CD4-positive, alpha-beta T cell treated with Interferon alpha-2 for 1 hour (primary cell): ENCODE measurements around the gene ZBTB7B.

Source experiments
- DNase-seq, 2 donors: peaks; one replicate each; pipeline ENCODE4 v3.0.0-alpha.2; 2020 to 2022

The ZBTB7B gene

DNA sequence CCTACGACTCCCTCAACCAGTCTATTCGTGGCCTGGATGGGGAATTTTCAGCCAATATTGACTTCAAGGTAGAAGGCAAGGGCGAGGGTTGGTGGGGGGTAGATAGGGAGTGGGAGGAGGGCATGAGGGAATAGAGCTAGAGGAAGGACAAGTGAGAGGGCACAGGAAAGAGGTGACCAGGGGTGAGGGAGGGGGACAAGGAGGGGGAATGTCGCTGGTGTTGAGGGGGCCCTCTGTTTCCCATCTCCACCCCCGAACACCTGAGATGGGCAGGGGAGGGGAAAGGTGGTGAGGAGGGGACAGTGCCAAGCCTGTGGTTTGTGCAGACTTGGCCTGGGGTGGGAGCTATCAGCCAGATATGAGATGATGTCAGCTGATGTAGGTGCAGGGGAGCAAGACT is 40.2 kb downstream of the ZBTB7B start:
- no peak for DNase-seq

DNA sequence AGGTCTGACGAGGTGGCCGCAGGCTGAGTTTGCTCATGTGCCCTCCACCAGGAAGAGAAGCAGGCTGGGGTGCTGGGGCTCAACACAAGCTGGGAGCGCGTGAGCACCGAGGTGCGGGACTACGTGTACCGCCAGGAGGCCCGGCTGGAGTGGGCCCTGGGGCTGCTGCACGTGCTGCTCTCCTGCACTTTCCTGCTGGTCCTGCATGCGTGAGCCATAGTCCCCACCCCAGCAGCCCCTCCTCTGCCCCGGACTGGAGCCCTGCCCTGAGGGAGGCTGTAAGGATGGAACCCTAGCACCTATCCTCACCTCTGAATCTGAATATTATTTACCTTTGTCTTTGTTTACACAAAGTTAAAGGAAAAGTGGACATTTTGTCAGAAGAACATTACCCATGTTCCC is 40.7 kb downstream of the ZBTB7B start:
- no peak for DNase-seq

DNA sequence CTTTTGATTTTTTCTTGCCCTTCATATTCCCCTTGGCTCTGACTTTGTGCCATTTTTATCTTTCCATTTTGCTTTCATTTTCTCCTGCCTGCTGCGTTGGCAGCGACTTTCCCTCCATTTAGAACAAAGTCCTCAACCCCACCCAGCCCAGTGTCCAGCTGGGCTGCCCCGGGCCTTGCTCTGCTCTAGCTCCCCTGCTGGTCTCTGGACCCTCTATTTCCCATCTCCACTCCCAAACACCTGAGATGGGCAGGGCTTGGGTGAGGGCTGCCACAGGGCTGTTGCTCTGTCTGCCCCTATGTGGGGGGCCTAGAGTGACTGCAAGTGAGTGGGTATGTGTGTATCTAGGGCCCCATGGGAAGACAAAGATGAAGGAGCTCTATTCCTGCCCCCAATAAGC is 41.2 kb downstream of the ZBTB7B start:
- no peak for DNase-seq

DNA sequence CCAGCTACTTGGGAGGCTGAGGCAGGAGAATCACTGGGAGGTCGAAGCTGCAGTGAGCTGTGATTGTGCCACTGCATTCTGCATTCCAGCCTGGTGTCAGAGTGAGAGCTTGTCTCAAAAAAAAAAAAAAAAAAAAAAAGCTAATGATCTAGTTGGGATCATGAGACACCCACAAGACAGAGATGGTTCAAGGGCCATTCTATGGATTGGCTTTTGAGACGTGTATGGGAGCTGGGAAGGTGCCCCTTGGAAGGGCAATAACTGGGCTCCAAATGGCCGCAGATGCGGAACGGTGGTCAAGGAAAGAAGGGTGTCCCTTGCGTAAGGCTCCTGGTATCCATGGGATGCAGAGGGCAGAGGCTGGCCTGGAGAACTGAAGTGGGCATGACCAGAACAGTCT is 41.8 kb downstream of the ZBTB7B start:
- DNase-seq: no peak

DNA sequence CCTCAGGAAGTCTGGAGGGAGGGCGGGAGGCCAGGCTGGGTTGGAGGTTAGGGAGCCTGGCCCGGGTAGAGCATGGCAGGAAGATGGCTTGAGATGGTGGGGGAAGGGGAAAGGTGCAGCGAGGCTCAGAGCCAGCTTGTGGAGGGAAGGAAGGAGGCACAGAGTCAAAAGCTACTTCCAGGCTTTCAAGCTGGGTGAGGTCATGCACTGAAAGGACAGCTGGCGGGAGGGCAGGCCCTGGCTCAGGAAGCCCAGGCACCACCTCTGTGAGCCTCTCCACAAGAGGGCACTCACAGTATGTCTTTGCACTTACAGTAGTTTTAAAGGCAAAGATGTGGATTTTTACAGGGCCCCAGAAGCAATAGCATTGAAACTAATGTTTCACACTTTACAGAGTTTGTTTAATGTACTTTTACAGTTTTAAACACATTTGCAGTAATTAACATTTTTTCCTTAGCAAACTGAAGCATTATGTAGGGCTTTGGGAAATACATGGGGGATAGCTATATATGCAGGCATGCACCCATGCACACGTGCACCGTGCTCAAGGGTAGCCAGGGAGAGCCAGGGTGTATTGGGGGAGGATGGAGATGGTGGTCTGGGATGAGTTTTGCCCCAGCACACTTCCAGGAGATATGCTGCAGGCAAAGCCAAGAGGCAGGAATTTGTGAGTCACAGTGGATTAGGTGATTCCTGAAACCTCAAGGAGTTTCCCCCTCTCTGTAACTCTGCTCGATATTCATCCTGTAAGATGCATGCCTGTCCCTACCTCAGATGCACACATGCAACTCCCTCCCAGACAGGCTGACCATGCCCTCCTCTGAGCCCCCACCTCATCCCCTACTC is 42.4 kb downstream of the ZBTB7B start:
- DNase-seq: peak; percentile 76 to 79

DNA sequence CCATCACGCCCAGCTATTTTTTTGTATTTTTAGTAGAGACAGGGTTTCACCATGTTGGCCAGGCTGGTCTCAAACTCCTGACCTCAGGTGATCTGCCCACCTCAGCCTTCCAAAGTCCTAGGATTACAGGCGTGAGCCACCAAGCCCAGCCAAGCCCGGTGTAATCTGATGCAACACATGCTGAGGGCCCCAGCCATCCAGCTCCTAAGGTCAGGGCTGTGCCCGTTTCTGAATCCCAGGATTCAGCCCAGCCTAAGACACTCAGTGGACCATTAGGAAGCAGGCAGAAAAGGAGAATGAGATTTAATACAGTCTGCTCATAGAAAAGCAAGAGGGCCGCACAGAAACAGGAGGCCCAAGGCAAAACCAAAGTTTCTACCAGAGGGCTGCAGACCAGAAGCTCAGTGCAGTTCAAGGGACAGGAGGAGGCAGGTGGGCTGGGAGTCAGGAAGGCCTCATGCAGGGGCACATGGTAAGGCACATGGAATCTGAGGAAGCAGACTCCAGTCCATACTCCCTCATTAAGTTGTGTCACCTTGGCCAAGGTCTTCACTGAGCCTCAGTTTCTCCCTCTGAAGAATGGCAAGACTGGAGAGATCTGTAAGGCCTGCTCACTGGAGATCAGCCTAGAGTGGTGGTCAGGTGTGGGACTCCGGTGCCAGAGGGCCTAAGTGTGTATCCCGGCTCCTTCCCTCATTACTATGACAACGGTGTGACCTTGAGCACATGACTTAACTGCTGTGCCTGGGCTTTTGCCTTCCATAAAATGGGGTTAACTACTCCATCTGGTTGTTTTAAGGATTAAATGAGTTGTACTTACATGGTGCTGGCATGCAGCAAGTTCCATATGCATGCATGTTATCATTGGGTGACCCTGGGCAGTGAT is 46.1 kb downstream of the ZBTB7B start:
- no peak for DNase-seq

DNA sequence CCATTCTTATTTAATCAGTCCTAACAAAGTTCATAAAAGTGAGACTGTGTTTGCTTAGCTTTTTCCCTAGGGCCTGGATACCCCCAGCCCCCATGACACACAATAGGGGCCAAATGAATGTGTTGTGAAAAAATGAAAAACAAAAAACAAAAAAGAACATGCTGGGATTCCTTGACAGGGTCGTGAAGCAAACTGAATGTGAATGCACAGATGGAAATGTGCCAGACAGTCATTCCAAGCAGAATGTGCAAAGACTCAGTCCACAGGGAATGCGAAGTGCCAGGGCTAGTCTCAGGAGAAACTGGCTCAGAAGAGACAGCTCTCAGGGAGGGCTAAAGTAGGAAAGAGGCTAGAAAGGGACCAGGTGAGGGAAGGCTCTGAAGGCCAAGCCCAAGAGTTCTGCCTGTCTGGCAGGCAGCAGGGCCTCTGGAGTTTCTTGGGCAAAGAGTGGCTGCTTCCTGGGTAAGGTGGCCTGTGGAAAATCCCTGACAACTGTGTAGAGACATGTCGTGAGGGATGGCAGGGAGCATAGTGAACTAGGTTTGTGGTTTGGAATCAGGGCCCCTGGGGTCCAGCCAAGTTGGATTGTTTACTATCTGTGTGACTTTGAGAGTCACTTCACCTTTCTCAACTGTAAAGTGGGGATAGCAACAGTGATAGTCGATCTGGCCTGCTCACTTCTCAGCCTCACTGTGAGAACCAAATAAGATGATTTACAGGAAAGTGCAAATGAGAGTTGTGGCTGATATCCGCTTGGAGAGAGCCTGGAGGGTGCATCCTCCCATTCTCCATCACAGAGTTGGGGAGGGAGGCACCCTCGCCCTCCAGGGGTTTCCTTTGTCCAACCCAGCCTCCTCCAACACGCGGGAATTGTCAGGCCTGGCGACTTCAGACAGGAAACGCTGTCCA is 47.3 kb downstream of the ZBTB7B start:
- DNase-seq: no peak

DNA sequence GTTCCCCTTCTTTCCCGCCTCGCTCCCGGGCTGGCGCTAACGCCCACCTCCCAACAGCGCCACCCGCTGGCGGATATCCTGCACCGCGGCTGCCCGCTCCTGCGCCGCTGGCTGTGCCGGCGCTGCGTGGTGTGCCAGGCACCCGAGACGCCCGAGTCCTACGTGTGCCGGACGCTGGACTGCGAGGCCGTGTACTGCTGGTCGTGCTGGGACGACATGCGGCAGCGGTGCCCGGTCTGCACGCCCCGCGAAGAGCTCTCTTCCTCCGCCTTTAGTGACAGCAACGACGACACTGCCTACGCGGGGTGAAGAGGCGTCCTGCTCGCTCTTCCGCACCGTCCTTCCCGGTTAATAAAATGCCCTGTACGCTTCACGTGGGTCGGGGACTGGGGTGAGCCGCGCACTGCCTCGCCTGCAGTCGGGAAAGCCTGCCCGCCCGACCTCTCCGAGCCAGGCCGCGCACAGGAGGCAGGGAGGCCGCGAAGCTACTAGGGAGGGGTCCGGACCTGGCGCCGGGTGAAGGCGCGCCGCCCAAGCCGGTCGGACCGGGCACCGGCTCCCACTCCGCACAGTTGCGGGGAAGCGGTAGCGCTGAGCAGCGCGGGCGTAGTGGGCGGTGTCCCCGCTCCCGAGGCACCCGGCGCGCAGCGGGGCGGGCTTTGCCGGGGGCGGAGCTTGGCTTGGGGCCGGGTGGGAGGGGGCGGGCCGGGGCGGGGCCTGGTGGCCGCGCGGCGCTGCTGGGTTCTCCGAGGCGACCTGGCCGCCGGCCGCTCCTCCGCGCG is 48.1 kb downstream of the ZBTB7B start, which contains the start of gene ADAM15:
TSS of gene ADAM15 (plus strand) at position 757 of the 782 bp plus-strand sequence. CDS start 71 bp downstream, outside the sequence.
- peak; percentile 78 to 88 for DNase-seq

DNA sequence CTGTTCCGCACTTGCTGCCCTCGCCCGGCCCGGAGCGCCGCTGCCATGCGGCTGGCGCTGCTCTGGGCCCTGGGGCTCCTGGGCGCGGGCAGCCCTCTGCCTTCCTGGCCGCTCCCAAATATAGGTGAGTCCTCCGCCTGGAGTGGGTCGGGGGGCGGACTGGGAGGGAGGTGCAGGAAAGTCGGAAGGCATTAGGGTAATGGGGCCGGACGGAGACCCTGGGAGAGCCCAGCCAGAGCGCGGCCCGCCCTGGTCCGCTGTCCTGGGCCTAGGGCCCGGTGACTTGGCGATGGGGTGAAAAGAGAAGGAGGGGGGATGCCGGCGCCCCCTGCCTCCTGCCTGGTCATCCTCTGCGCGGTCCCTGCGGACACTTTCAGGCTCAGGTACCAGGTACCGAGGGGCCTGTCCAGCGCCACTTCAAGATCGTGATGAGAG is 48.8 kb downstream of the ZBTB7B start:
- DNase-seq: no peak

DNA sequence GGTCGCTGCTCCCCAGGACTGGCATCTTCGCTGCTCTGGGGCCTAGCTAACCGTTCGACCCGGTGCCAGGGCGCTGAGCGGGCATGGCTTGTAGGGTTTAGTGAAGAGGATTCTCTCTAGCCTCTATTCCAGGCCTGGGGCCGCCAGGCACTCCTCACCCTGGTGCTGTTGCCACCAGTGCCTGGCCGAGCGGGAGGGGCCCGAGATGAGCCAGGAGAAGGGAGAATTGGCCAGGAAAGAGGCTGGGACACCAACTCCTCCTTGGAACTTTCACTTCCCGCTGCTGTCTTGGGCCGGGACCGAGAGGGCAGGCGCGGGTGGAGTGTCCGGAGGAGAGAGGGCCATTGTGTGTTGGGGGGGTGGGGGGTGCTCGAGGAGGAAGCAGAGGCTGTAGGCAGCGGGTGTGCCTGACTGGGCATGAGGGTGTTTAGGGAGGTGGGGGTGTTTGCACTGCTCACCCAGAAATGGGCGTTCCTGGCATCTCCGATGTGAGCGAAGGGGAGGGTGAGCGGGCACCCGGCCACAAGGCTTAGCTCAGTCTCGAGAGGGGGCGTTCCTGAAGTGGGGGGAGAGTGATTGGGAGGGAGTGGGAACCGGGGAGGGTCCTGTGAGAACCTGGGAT is 49.3 kb downstream of the ZBTB7B start:
- DNase-seq: peak; percentile 49 to 63

DNA sequence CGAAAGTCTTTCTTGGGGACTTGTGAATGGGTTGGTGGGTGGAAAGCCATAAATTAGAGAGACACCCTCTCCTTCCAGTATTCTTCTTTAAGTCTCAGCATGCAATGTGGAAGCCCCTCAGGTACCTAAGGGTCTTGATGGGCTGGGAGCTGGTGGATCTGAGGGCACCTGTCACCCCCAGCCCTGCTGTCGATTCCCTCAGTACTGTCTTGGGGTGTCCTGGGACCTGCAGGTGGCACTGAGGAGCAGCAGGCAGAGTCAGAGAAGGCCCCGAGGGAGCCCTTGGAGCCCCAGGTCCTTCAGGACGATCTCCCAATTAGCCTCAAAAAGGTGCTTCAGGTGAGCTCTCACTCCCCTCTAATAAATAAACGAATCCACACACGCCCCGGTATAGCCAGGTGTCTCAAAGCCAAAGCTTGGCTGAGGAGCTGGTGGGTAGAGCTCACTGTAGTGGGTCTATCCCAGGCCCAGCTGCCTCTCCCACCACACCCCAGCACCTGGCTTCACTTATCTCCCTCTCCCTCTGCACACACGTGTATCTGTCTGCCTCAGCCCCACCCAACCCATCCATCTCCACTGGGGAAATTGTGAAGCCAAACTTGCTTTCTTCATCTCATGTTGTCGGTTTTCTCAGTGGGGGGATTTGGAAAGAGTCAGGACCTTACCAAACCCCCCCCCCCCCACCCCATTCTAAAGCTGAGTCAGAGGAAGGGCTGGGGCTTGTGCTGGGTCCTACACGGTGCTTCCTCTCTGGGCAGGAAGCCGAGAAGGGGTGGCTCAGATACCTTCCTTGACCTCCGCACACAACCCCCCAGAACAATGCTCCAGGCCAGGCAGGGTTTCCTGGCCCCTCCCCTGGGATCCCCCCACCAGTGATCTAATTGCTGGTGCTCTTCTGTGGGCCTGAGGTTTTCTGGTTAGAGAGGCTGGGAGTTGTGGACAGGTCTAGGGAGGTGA is 50.1 kb downstream of the ZBTB7B start:
- peak in 1 of 2 donors; percentile 32 for DNase-seq

DNA sequence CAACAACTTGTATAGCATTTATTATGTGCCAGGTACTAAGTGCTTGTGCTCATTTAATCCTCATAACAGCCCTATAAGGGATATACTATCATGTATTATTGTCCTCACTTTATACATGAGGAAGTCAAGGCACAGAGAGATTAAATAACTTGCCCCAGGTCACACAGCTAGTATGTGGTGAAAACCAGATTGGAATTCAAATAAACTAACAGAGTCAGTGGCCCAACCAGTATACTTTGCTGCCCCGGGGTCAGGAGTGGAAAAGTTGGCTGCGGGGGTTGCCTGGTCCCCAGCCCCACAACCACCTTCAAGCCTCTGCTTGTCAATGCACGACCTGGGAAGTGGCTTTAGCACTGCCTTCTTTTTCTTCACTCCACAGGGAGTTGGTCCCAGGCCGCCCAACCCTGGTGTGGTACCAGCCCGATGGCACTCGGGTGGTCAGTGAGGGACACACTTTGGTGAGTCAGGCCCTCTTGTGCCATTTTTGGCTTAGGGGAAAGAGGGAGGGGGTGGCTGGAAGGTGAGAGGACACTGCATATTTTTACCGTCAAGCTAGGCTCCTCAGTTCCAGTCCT is 51.0 kb downstream of the ZBTB7B start:
- no peak for DNase-seq

DNA sequence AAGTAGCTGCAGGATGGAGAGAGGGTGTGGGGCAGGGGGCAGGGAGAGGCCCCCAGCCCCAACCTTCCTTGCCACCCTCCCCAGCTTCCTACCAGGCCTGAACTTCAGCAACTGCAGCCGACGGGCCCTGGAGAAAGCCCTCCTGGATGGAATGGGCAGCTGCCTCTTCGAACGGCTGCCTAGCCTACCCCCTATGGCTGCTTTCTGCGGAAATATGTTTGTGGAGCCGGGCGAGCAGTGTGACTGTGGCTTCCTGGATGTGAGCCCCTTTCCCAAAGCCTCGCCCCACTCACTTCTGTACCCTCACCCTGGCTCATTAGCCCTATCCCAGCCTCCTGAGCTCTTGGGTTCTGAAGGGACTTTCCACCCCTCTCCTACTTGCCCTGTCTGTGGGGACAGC is 54.5 kb downstream of the ZBTB7B start:
- no peak for DNase-seq

DNA sequence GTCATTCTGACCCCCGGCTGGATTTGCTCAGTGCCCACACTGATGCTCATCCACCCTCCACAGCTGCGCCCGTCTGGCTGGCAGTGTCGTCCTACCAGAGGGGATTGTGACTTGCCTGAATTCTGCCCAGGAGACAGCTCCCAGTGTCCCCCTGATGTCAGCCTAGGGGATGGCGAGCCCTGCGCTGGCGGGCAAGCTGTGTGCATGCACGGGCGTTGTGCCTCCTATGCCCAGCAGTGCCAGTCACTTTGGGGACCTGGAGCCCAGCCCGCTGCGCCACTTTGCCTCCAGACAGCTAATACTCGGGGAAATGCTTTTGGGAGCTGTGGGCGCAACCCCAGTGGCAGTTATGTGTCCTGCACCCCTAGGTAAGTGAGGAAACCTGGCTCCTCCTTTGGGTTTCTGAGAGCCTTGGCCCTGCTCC is 55.2 kb downstream of the ZBTB7B start:
- no peak for DNase-seq

DNA sequence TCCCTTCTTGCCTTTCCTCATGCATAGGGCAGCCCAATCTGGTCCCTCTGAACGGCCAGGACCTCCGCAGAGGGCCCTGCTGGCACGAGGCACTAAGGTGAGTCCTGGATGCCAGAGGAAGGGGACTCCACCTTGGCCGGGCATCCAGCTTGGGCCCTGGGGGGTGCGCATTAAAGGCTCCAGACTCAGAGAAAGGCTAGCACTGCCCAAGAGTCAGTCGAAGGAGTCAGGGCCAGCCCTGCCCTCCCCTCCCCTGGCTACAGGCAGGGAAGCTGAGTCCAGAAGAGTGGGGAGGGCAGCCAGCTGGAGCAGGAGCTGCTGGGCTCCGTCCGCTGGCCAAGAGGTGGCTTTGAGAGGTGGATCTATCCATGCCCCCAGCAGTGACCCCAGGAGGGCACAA is 58.1 kb downstream of the ZBTB7B start:
- no peak for DNase-seq

DNA sequence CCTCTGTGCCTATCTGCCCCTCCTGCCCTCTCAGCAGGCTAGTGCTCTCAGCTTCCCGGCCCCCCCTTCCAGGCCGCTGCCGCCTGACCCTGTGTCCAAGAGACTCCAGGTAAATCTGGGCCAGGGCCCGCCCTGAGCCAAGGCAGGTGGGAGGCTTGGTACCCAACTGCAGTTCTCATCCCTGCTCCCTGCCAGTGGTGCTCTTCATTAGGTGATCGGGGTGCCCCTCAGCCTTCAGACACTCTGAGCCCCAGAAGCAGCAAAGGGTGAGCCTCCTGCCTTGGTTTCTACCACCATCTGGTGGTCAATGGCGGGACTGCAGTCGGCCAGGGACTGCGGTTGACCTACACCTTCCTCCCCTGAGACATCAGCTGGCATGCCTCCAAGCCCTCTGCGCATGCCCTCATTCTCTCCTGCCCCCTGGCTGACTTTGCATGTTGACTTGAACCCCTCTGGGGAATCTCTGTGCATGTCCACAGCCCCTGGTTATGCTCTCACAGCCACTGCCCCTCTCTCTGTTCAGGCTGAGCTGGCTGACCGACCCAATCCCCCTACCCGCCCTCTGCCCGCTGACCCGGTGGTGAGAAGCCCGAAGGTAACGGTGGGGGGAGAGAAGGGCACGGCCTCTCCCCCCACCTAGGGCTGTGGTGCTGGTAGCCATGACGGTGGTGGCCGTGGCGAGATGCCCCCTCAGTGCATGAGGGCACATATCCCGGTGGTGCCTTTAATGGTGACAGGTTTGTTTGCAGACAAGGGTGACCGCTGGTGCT is 59.0 kb downstream of the ZBTB7B start:
- DNase-seq: peak; percentile 94 to 96

DNA sequence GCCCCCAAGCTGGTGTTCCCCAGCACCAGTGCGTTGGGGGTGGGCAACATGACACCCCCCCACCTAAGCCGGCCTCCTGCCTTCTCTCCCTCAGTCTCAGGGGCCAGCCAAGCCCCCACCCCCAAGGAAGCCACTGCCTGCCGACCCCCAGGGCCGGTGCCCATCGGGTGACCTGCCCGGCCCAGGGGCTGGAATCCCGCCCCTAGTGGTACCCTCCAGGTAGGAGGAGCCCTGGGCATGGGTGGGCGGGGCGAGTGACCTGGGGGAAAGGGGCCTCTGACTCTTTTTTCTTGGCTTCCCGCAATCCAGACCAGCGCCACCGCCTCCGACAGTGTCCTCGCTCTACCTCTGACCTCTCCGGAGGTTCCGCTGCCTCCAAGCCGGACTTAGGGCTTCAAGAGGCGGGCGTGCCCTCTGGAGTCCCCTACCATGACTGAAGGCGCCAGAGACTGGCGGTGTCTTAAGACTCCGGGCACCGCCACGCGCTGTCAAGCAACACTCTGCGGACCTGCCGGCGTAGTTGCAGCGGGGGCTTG is 59.6 kb downstream of the ZBTB7B start:
- DNase-seq: no peak

DNA sequence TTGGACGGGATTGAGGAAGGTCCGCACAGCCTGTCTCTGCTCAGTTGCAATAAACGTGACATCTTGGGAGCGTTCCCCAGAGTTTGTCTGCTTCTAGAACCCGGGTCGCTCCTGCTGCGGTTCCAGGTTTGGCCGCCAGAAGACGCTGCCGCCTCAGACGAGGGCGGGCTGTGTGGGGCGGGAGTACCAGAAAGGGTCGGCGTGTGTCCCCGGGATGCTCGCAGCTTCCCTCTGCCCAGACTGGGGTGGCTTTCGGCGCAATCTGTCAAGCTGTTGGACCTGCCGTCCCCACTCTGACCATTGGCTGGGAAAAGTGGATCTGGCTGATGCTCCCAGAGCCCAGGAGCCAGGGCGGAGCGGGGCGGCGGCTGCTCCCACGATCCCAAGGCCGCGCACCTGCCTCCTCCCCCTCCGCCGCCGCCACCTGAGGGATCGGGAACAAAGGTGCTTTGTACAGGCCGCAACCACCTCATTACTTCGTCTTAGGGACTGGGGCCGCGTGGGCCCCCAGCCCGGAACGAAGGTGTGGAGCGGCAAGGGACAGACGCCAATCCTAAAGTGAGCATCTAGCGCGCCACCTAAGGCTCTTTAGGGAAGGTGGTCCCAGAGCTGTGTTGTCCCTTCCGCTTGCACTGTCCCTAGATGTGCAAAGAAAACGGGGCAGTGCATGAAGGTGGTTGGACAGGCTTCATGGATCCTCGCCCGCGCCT is 60.3 kb downstream of the ZBTB7B start:
- peak; percentile 68 to 80 for DNase-seq
